ENCODE results near the gene COQ8A. TPM values are rescaled to one million over a fixed set of nuclear protein-coding genes. Genes with fewer than 3 reads are reported as not detected.

The COQ8A gene
- polyA plus RNA-seq, 2 of the 4 experiments (the other 2 are of a cell fraction): 10.8 to 12.4 TPM

DNA sequence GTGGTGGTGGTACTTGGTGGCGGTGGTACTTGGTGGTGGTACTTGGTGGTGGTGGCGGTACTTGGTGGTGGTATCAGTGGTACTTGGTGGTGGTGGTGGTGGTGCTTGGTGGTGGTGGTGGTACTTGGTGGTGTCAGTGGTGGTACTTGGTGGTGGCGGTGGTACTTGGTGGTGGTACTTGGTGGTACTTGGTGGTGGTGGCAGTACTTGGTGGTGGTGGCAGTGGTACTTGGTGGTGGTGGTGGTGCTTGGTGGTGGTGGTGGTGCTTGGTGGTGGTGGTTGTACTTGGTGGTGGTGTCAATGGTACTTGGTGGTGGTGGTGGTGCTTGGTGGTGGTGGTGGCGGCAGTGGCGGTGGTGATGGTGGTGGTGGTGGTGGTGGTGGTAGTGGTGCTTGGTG lies 20.2 kb downstream of the COQ8A start:
- Histone ChIP-seq H3K4me3 (no peak overlapping the region), H3K9me3 (no peaks in the 10 kb centered on the region; the same call in 2 of the 3 replicates), H3K4me1 (no peaks in the 10 kb centered on the region), H3K27ac (no peak overlapping the region), H3K4me2 (no peak overlapping the region)
- DNase-seq (ENCODE audit: low read depth in 1 of 2, low spot score in 1 of 2) (no peak), ATAC-seq (no peak), FAIRE-seq (no peak)
- WGBS (ENCODE audit: missing lambda C conversion rate): 73% methylated on average over 4 of the region's 5 CpGs
- TF ChIP-seq CBX8 (IDR thresholded peaks at IDR 0.05) (no peak), MAZ (IDR thresholded peaks at IDR 0.05; ENCODE audit: borderline replicate concordance, low read depth, low read length) (no peak), RARB (CRISPR knock-in tag; IDR thresholded peaks at IDR 0.05) (no peak), FOSL2 (IDR thresholded peaks at IDR 0.05) (no peak), FOSL2 (CRISPR knock-in tag; IDR thresholded peaks at IDR 0.05) (no peak), MYC (IDR thresholded peaks at IDR 0.05; ENCODE audit: borderline replicate concordance, low read length) (no peak), JUNB (IDR thresholded peaks at IDR 0.05) (no peak), CBX2 (IDR thresholded peaks at IDR 0.05; ENCODE audit: borderline replicate concordance, low read depth) (no peak), TFCP2L1 (CRISPR knock-in tag; IDR thresholded peaks at IDR 0.05) (no peak), EHF (CRISPR knock-in tag; IDR thresholded peaks at IDR 0.05) (no peak), TP53 (CRISPR knock-in tag; IDR thresholded peaks at IDR 0.05) (no peak), MAFK (IDR thresholded peaks at IDR 0.05; ENCODE audit: partially characterized antibody) (no peak), CHD4 (IDR thresholded peaks at IDR 0.05; ENCODE audit: borderline replicate concordance) (no peak)
- TF ChIP-seq, protein P1, sequence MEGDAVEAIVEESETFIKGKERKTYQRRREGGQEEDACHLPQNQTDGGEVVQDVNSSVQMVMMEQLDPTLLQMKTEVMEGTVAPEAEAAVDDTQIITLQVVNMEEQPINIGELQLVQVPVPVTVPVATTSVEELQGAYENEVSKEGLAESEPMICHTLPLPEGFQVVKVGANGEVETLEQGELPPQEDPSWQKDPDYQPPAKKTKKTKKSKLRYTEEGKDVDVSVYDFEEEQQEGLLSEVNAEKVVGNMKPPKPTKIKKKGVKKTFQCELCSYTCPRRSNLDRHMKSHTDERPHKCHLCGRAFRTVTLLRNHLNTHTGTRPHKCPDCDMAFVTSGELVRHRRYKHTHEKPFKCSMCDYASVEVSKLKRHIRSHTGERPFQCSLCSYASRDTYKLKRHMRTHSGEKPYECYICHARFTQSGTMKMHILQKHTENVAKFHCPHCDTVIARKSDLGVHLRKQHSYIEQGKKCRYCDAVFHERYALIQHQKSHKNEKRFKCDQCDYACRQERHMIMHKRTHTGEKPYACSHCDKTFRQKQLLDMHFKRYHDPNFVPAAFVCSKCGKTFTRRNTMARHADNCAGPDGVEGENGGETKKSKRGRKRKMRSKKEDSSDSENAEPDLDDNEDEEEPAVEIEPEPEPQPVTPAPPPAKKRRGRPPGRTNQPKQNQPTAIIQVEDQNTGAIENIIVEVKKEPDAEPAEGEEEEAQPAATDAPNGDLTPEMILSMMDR (IDR thresholded peaks at IDR 0.05): no peak
- TF ChIP-seq, protein P2, sequence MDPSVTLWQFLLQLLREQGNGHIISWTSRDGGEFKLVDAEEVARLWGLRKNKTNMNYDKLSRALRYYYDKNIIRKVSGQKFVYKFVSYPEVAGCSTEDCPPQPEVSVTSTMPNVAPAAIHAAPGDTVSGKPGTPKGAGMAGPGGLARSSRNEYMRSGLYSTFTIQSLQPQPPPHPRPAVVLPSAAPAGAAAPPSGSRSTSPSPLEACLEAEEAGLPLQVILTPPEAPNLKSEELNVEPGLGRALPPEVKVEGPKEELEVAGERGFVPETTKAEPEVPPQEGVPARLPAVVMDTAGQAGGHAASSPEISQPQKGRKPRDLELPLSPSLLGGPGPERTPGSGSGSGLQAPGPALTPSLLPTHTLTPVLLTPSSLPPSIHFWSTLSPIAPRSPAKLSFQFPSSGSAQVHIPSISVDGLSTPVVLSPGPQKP (IDR thresholded peaks at IDR 0.05; ENCODE audit: low read depth, low read length): no peak
- ChIA-PET CTCF (no interaction called here), POLR2A (no interaction called here)

DNA sequence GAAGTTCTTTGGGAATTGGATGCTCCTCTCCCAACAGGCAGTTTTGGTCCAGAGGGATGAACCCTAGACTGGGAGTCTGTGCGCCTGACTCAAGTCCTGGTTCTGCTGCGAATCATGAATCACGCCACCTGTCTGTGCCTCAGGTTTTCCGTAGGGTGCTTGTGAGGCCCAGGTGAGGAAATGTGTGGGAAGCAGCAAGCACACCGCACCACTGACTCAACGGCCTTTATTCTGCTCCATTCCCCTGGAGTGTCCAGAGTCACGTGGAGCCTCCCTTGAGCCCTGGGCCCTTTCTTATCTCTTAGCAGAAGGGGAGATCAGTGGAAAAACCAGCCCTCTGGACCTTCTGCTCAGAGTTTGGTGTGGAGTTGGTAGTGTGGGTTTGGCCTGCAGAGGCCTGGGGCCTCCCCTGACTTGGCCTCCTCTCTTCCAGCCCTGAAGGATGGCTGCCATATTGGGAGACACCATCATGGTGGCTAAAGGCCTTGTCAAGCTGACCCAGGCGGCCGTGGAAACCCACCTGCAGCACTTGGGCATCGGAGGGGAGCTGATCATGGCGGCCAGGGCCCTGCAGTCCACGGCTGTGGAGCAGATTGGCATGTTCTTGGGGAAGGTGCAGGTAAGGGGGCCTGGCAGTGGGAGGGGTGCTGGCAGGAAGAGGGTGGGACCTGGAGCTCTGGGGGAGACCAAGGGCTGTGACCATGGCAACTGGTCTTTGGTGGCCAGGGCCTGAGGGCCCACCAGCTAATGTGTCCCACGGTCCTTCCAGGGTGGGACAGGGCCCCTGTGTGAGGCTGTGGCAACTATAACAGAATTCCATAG lies 21.1 kb downstream of the COQ8A start:
- no peak overlapping the region for H3K4me3 ChIP-seq

More for the DNA sequence above, 21.1 kb downstream of the COQ8A start:
- FAIRE-seq (no peak), DNase-seq (ENCODE audit: low read depth in 1 of 2, low spot score in 1 of 2) (no peak), ATAC-seq (no peak)
- 95% methylated on average over 12 of the region's 13 CpGs for WGBS (ENCODE audit: missing lambda C conversion rate)
- ChIA-PET POLR2A (no interaction called here), CTCF (no interaction called here)
- TF ChIP-seq, protein P3, sequence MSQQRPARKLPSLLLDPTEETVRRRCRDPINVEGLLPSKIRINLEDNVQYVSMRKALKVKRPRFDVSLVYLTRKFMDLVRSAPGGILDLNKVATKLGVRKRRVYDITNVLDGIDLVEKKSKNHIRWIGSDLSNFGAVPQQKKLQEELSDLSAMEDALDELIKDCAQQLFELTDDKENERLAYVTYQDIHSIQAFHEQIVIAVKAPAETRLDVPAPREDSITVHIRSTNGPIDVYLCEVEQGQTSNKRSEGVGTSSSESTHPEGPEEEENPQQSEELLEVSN (IDR thresholded peaks at IDR 0.05; ENCODE audit: borderline replicate concordance, low read depth): no peak
- no peak for TF ChIP-seq EHMT2 (IDR thresholded peaks at IDR 0.05; ENCODE audit: low read depth)
- TF ChIP-seq CBX8 (IDR thresholded peaks at IDR 0.05): no peak
- no peak for TF ChIP-seq HEYL (CRISPR knock-in tag; IDR thresholded peaks at IDR 0.05)
- TF ChIP-seq POLR2AphosphoS2 (conservative IDR thresholded peaks at IDR 0.05; ENCODE audit: low read length): no peak
- TF ChIP-seq CHD2 (IDR thresholded peaks at IDR 0.05; ENCODE audit: low read length, partially characterized antibody): no peak
- no peak for TF ChIP-seq RNF2 (IDR thresholded peaks at IDR 0.05; ENCODE audit: borderline replicate concordance, low read depth)
- no peak for TF ChIP-seq RFX5 (IDR thresholded peaks at IDR 0.05)
- no peak for TF ChIP-seq EP300 (IDR thresholded peaks at IDR 0.05)
- no peak for TF ChIP-seq MYC (IDR thresholded peaks at IDR 0.05; ENCODE audit: borderline replicate concordance, low read length)
- TF ChIP-seq JUN (IDR thresholded peaks at IDR 0.05): no peak
- TF ChIP-seq FOSB (CRISPR knock-in tag; IDR thresholded peaks at IDR 0.05): no peak
- no peak for TF ChIP-seq RARB (CRISPR knock-in tag; IDR thresholded peaks at IDR 0.05)
- no peak for TF ChIP-seq NFE2L2 (conservative IDR thresholded peaks at IDR 0.05; ENCODE audit: low read length)
- TF ChIP-seq HOXB5 (CRISPR knock-in tag; IDR thresholded peaks at IDR 0.05): no peak
- TF ChIP-seq CBX2 (IDR thresholded peaks at IDR 0.05; ENCODE audit: borderline replicate concordance, low read depth): no peak
- no peak for TF ChIP-seq FOXS1 (CRISPR knock-in tag; IDR thresholded peaks at IDR 0.05)
- TF ChIP-seq, protein P2 (IDR thresholded peaks at IDR 0.05; ENCODE audit: low read depth, low read length): no peak
- no peaks in the 10 kb centered on the region; the same call in 2 of the 3 replicates for H3K9me3 ChIP-seq
- H3K27ac ChIP-seq: no peak overlapping the region
- no peak overlapping the region for H3K4me2 ChIP-seq
- no peaks in the 10 kb centered on the region for H3K4me1 ChIP-seq

Data from A549 (cell line).